NB4 (cell line): Measurements from ENCODE around the gene PLS3.

Experiments used
- DNase-seq: peaks from one replicate; pipeline ENCODE4 v3.0.0; 2010; ENCODE audit warnings: low read depth
- H3K4me3 ChIP-seq: one replicate; pipeline ENCODE4 v1.5.1; 2011; ENCODE audit warnings: mild to moderate bottlenecking, low read depth, low read length, moderate library complexity
- MAX ChIP-seq: IDR thresholded peaks from 2 replicates; pipeline ENCODE4 v1.6.1; 2011; ENCODE audit warnings: low read depth, low read length
- MYC ChIP-seq: IDR thresholded peaks from 2 replicates; pipeline ENCODE4 v1.6.1; 2011; ENCODE audit warnings: low read depth, low read length
- POLR2A ChIP-seq: IDR thresholded peaks from 2 replicates; pipeline ENCODE4 v1.6.1; 2011; ENCODE audit warnings: mild to moderate bottlenecking; ENCODE audit not compliant: insufficient read length; ENCODE audit errors: extremely low read depth
- TF ChIP-seq, protein P1 (sequence below): IDR thresholded peaks from one replicate; pipeline ENCODE4 v1.5.1; 2012; ENCODE audit warnings: low read depth, low read length

Gene PLS3

GRCh38 chrX:115690511-115691216 is 129.7 kb downstream of the PLS3 start:
- DNase-seq: peak; percentile 57
- no peak overlapping the region for H3K4me3 ChIP-seq
- TF ChIP-seq, protein P1, sequence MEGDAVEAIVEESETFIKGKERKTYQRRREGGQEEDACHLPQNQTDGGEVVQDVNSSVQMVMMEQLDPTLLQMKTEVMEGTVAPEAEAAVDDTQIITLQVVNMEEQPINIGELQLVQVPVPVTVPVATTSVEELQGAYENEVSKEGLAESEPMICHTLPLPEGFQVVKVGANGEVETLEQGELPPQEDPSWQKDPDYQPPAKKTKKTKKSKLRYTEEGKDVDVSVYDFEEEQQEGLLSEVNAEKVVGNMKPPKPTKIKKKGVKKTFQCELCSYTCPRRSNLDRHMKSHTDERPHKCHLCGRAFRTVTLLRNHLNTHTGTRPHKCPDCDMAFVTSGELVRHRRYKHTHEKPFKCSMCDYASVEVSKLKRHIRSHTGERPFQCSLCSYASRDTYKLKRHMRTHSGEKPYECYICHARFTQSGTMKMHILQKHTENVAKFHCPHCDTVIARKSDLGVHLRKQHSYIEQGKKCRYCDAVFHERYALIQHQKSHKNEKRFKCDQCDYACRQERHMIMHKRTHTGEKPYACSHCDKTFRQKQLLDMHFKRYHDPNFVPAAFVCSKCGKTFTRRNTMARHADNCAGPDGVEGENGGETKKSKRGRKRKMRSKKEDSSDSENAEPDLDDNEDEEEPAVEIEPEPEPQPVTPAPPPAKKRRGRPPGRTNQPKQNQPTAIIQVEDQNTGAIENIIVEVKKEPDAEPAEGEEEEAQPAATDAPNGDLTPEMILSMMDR: peak; percentile 46
- TF ChIP-seq POLR2A: no peak

DNA sequence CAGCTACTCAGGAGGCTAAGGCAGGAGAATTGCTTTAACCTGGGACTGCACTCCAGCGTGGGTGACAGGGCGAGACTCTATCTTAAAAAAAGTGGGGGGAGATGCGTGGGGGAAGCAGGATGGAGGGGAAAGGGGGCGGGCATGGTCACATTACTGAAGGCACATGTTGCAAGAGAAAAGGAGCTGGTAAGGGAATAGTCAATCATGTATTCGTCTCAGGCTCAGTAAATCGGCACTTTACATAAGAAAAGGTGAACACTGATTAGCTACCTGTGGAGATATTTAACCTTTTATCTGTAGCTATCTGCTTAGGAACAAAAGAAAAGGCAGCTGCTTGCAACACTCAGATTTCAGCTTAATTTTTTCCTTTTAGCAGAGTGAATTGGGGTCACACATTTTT is 132.5 kb downstream of the PLS3 start:
- TF ChIP-seq MYC: no peak
- TF ChIP-seq, protein P1: no peak
- TF ChIP-seq POLR2A: no peak
- no peak for TF ChIP-seq MAX
- H3K4me3 ChIP-seq: no peak overlapping the region
- DNase-seq: no peak

- TF ChIP-seq, protein P1: no peak
- no peak for TF ChIP-seq POLR2A
- TF ChIP-seq MAX: no peak
- no peak for TF ChIP-seq MYC
- DNase-seq: no peak
- H3K4me3 ChIP-seq: no peak overlapping the region
Measured at GRCh38 chrX:115694028-115694427, 133.1 kb downstream of the PLS3 start.

DNA sequence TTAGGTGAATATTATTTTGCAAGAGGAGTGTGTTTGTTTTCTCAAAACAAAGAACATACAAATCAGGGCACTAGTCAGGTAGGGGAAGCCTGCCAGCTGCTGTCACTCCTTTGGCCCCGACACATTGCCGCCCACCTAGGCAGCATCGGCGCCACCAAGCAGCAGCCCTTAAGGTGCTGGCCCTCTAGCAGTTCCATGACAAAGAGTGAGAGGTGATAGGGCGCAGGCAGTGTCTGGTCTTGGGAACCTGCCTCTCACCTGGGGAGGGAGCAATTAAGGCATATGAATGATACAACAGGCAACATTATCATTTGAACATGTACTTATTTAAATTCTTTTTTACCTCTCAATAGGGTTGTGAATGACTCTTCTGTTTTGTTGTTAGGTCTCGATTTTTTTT is 135.1 kb downstream of the PLS3 start:
- TF ChIP-seq, protein P1: no peak
- TF ChIP-seq MYC (no peak), POLR2A (no peak), MAX (no peak)
- no peak overlapping the region for H3K4me3 ChIP-seq
- DNase-seq: no peak

DNA sequence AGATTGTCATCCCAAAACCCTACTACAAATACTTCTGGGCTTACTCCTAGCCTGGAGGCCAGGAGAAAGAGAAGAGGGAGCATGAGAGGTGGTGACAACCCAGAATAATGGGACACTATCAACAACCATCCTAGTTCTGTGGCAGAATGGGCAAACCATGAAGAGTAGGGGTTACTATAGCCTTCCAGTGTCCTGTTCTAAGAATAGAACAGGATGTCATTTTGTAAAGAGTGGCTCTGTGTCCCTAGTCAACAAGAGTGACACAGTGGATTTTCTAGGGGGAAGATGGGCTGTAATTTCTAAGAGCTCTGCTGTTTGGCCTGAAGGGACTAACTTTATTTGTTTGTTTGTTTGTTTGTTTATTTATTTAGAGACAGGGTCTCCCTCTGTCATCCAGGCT is 136.0 kb downstream of the PLS3 start:
- DNase-seq: no peak
- no peak for TF ChIP-seq MYC
- TF ChIP-seq POLR2A: no peak
- TF ChIP-seq MAX: no peak
- TF ChIP-seq, protein P1: no peak
- no peak overlapping the region for H3K4me3 ChIP-seq

- TF ChIP-seq MAX (no peak), POLR2A (no peak), MYC (no peak)
- TF ChIP-seq, protein P1: no peak
- no peak for DNase-seq
- H3K4me3 ChIP-seq: no peak overlapping the region
Measured at GRCh38 chrX:115697806-115698205, 136.8 kb downstream of the PLS3 start.
